LNCaP clone FGC (cell line): ENCODE results near the gene MID1.

ENCODE experiments used
- DNase-seq: peaks from one replicate; pipeline ENCODE4 v3.0.0-alpha.2; 2011; ENCODE audit warnings: low read depth
- H3K4me3 ChIP-seq: 2 replicates; pipeline ENCODE4 v1.5.1; 2011; ENCODE audit warnings: mild to moderate bottlenecking, low read depth, low read length, control low read depth
- CTCF ChIP-seq: IDR thresholded peaks from 2 replicates; pipeline ENCODE4 v1.5.1; 2012; ENCODE audit warnings: mild to moderate bottlenecking; ENCODE audit not compliant: control insufficient read depth, insufficient read depth; ENCODE audit errors: extremely low read depth

Gene MID1

GRCh38 chrX:10620121-10620699 lies at the start of gene MID1:
TSS of gene MID1 (minus strand) at chrX:10620585. CDS start at chrX:10567547, 53,038 bp downstream.
- TF ChIP-seq CTCF: no peak
- H3K4me3 ChIP-seq: peak within 1 kb of the TSS; percentile 48
- DNase-seq: no peak

GRCh38 chrX:10667143-10667542 lies 46.8 kb upstream of the MID1 start:
- no peak for DNase-seq
- TF ChIP-seq CTCF: no peak
- H3K4me3 ChIP-seq: no peak overlapping the region

- H3K4me3 ChIP-seq: no peak overlapping the region
- TF ChIP-seq CTCF: no peak
- DNase-seq: no peak
These were observed 45.7 kb upstream of the MID1 start for GRCh38 chrX:10666102-10666501.

GRCh38 chrX:10665681-10666080 lies 45.3 kb upstream of the MID1 start:
- H3K4me3 ChIP-seq: no peak overlapping the region
- no peak for DNase-seq
- TF ChIP-seq CTCF: no peak

GRCh38 chrX:10660171-10660570 lies 39.8 kb upstream of the MID1 start:
- H3K4me3 ChIP-seq: no peak overlapping the region
- DNase-seq: no peak
- TF ChIP-seq CTCF: no peak

- no peak overlapping the region for H3K4me3 ChIP-seq
- no peak for TF ChIP-seq CTCF
- DNase-seq: no peak
These were observed 35.8 kb upstream of the MID1 start for GRCh38 chrX:10656214-10656613.

- DNase-seq: no peak
- H3K4me3 ChIP-seq: no peak overlapping the region
- TF ChIP-seq CTCF: no peak
These were observed 34.6 kb upstream of the MID1 start for GRCh38 chrX:10654960-10655359.
